Measurements from ENCODE around the gene PRKG1.

- TF ChIP-seq, protein P1, sequence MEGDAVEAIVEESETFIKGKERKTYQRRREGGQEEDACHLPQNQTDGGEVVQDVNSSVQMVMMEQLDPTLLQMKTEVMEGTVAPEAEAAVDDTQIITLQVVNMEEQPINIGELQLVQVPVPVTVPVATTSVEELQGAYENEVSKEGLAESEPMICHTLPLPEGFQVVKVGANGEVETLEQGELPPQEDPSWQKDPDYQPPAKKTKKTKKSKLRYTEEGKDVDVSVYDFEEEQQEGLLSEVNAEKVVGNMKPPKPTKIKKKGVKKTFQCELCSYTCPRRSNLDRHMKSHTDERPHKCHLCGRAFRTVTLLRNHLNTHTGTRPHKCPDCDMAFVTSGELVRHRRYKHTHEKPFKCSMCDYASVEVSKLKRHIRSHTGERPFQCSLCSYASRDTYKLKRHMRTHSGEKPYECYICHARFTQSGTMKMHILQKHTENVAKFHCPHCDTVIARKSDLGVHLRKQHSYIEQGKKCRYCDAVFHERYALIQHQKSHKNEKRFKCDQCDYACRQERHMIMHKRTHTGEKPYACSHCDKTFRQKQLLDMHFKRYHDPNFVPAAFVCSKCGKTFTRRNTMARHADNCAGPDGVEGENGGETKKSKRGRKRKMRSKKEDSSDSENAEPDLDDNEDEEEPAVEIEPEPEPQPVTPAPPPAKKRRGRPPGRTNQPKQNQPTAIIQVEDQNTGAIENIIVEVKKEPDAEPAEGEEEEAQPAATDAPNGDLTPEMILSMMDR (conservative IDR thresholded peaks at IDR 0.05; ENCODE audit: low read depth, low read length) = no peak
- TF ChIP-seq EZH2 (IDR thresholded peaks at IDR 0.05; ENCODE audit: low read length, unreplicated experiment) (no peak), EZH2phosphoT487 (IDR thresholded peaks at IDR 0.05; ENCODE audit: borderline replicate concordance, low read length) (no peak)
Measured at GRCh38 chr10:52249850-52250395, 1175.6 kb downstream of the PRKG1 start.
